ENCODE data around the gene OSBPL5. TPM values are rescaled to one million over a fixed set of nuclear protein-coding genes. Genes with fewer than 3 reads are reported as not detected.
A peak's percentile ranks its signal among the peaks of the same experiment; 100 is the strongest.

Gene OSBPL5
- total RNA-seq, 1 donor from 2014 or later, result 55.2 TPM

GRCh38 chr11:3154001-3154599, 11.0 kb downstream of the OSBPL5 start:
- H3K9me3 Mint-ChIP-seq (ENCODE audit: unreplicated experiment), result no peaks in the 10 kb centered on the region
- H3K27me3 Mint-ChIP-seq (ENCODE audit: unreplicated experiment), result peaks cover 6% of the 10 kb centered on the region
- TF ChIP-seq CTCF (IDR thresholded peaks at IDR 0.05; ENCODE audit: unreplicated experiment), result no peak
- H3K36me3 Mint-ChIP-seq (ENCODE audit: low read depth, unreplicated experiment), result peaks cover 11% of the 10 kb centered on the region
- no peak overlapping the region for H3K27ac Mint-ChIP-seq (ENCODE audit: unreplicated experiment)
- no peak overlapping the region for H3K4me3 Mint-ChIP-seq (ENCODE audit: unreplicated experiment)
- no peak for DNase-seq (ENCODE audit: low spot score)
- peaks cover 4% of the 10 kb centered on the region for H3K4me1 Mint-ChIP-seq (ENCODE audit: unreplicated experiment)

- TF ChIP-seq CTCF (IDR thresholded peaks at IDR 0.05; ENCODE audit: unreplicated experiment), result no peak
- Mint-ChIP-seq H3K27ac (ENCODE audit: unreplicated experiment) (no peak overlapping the region), H3K4me1 (ENCODE audit: unreplicated experiment) (peaks cover 4% of the 10 kb centered on the region), H3K27me3 (ENCODE audit: unreplicated experiment) (peaks cover 6% of the 10 kb centered on the region), H3K36me3 (ENCODE audit: low read depth, unreplicated experiment) (peaks cover 13% of the 10 kb centered on the region), H3K9me3 (ENCODE audit: unreplicated experiment) (no peaks in the 10 kb centered on the region), H3K4me3 (ENCODE audit: unreplicated experiment) (no peak overlapping the region)
- no peak for DNase-seq (ENCODE audit: low spot score)
Measured at GRCh38 chr11:3153291-3153861, 11.7 kb downstream of the OSBPL5 start.

- H3K9me3 Mint-ChIP-seq (ENCODE audit: unreplicated experiment), result no peaks in the 10 kb centered on the region
- peaks cover 6% of the 10 kb centered on the region for H3K4me1 Mint-ChIP-seq (ENCODE audit: unreplicated experiment)
- H3K27me3 Mint-ChIP-seq (ENCODE audit: unreplicated experiment), result peaks cover 8% of the 10 kb centered on the region
- H3K36me3 Mint-ChIP-seq (ENCODE audit: low read depth, unreplicated experiment), result peaks cover 13% of the 10 kb centered on the region
- no peak overlapping the region for H3K27ac Mint-ChIP-seq (ENCODE audit: unreplicated experiment)
- DNase-seq (ENCODE audit: low spot score), result no peak
- no peak for TF ChIP-seq CTCF (IDR thresholded peaks at IDR 0.05; ENCODE audit: unreplicated experiment)
- H3K4me3 Mint-ChIP-seq (ENCODE audit: unreplicated experiment), result no peak overlapping the region
Measured at GRCh38 chr11:3152471-3153110, 12.5 kb downstream of the OSBPL5 start.

- Mint-ChIP-seq H3K4me1 (ENCODE audit: unreplicated experiment) (peaks cover 8% of the 10 kb centered on the region), H3K4me3 (ENCODE audit: unreplicated experiment) (no peak overlapping the region), H3K36me3 (ENCODE audit: low read depth, unreplicated experiment) (peaks cover 13% of the 10 kb centered on the region), H3K9me3 (ENCODE audit: unreplicated experiment) (no peaks in the 10 kb centered on the region), H3K27me3 (ENCODE audit: unreplicated experiment) (peaks cover 6% of the 10 kb centered on the region), H3K27ac (ENCODE audit: unreplicated experiment) (no peak overlapping the region)
- DNase-seq (ENCODE audit: low spot score), result no peak
- TF ChIP-seq CTCF (IDR thresholded peaks at IDR 0.05; ENCODE audit: unreplicated experiment), result no peak
Measured at GRCh38 chr11:3150726-3151125, 14.4 kb downstream of the OSBPL5 start.

GRCh38 chr11:3149852-3150188, 15.3 kb downstream of the OSBPL5 start:
- Mint-ChIP-seq H3K27me3 (ENCODE audit: unreplicated experiment) (peaks cover 9% of the 10 kb centered on the region), H3K4me1 (ENCODE audit: unreplicated experiment) (peaks cover 8% of the 10 kb centered on the region), H3K4me3 (ENCODE audit: unreplicated experiment) (peak overlapping the region; percentile 38), H3K9me3 (ENCODE audit: unreplicated experiment) (no peaks in the 10 kb centered on the region), H3K36me3 (ENCODE audit: low read depth, unreplicated experiment) (peaks cover 13% of the 10 kb centered on the region), H3K27ac (ENCODE audit: unreplicated experiment) (no peak overlapping the region)
- DNase-seq (ENCODE audit: low spot score), result no peak
- no peak for TF ChIP-seq CTCF (IDR thresholded peaks at IDR 0.05; ENCODE audit: unreplicated experiment)

Measured in endothelial cell (in vitro differentiated cells).